ENCODE measurements around the gene GUCY1B1.

Gene GUCY1B1

GRCh38 chr4:155855897-155856296 is 97.1 kb downstream of the GUCY1B1 start:
- no peak for DNase-seq (ENCODE audit: low read depth in 2 of 3, low spot score in 1 of 3)

Measured in stimulated activated CD4-positive, alpha-beta T cell treated with anti-CD3 and anti-CD28 coated beads, Interleukin-12 subunit alpha, Interleukin-12 subunit beta, amount 100 ng/mL, for 48 hours (primary cell).